Astrocyte (in vitro differentiated cells and primary cell): Measurements from ENCODE around the gene FAM234A.

Experiments
- EZH2 ChIP-seq: IDR thresholded peaks from 2 replicates; pipeline ENCODE4 v1.6.1; 2012; ENCODE audit warnings: mild to moderate bottlenecking, low read length, inconsistent platforms; ENCODE audit not compliant: insufficient read depth
- TF ChIP-seq, protein P1 (sequence below): IDR thresholded peaks from 2 replicates; pipeline ENCODE4 v1.5.1; 2011; ENCODE audit warnings: low read depth, mild to moderate bottlenecking, inconsistent platforms, low read length, moderate library complexity; ENCODE audit not compliant: insufficient read depth

GRCh38 chr16:255183-255582 is 20.6 kb downstream of the FAM234A start:
- TF ChIP-seq, protein P1, sequence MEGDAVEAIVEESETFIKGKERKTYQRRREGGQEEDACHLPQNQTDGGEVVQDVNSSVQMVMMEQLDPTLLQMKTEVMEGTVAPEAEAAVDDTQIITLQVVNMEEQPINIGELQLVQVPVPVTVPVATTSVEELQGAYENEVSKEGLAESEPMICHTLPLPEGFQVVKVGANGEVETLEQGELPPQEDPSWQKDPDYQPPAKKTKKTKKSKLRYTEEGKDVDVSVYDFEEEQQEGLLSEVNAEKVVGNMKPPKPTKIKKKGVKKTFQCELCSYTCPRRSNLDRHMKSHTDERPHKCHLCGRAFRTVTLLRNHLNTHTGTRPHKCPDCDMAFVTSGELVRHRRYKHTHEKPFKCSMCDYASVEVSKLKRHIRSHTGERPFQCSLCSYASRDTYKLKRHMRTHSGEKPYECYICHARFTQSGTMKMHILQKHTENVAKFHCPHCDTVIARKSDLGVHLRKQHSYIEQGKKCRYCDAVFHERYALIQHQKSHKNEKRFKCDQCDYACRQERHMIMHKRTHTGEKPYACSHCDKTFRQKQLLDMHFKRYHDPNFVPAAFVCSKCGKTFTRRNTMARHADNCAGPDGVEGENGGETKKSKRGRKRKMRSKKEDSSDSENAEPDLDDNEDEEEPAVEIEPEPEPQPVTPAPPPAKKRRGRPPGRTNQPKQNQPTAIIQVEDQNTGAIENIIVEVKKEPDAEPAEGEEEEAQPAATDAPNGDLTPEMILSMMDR, result no peak
- no peak for TF ChIP-seq EZH2
